B cell (primary cell): Measurements from ENCODE around the gene FHIT. TPM values are rescaled to one million over a fixed set of nuclear protein-coding genes. Genes with fewer than 3 reads are reported as not detected.

Source experiments
- ATAC-seq: fragments of 200-7000 bp; cut with Tn5 transposase; one replicate; pipeline ENCODE4 v1.10.0; 2021; ENCODE audit warnings: low read depth, mild to moderate bottlenecking, moderate number of reproducible peaks, moderate library complexity
- CTCF ChIA-PET: fragments of 350-600 bp; sonication (Branson Sonifier 250); formaldehyde crosslinking; loops from one replicate; lab custom pipeline; 2021; ENCODE audit warnings: antibody characterized with exemption, inconsistent platforms; lab: Charles Lee
- POLR2A ChIA-PET: fragments of 350-600 bp; sonication (Branson Sonifier 250); formaldehyde crosslinking; loops from one replicate; lab custom pipeline; 2021; ENCODE audit warnings: antibody characterized with exemption; lab: Charles Lee
- DNase-seq: peaks from one replicate; pipeline ENCODE4 v3.0.0; 2013
- H2AFZ ChIP-seq: 2 replicates; pipeline ENCODE4 v1.6.1; 2012; ENCODE audit warnings: mild to moderate bottlenecking, low read depth, low read length; ENCODE audit not compliant: insufficient read depth, poor library complexity, severe bottlenecking
- H3K27ac ChIP-seq, 2 donors: 1 replicate in 1 of 2; 2 replicates in 1 of 2; pipeline ENCODE4 v1.5.1; 2012 to 2013; ENCODE audit warnings: low read length in 2 of 2, mild to moderate bottlenecking in 2 of 2, moderate library complexity in 1 of 2
- H3K27me3 ChIP-seq, 4 experiments: fragments of 200-600 bp in 1 of 4; sonication (generic) in 1 of 4; replicated peaks in 1 of 4; 1 replicate in 2 of 4; 2 replicates in 2 of 4; pipeline versions ENCODE4 v1.6.1 to v1.7.0; 2013 to 2016; ENCODE audit warnings: low read length in 3 of 4, mild to moderate bottlenecking in 2 of 4, mixed read lengths in 1 of 4, moderate library complexity in 1 of 4; ENCODE audit not compliant: insufficient read depth in 4 of 4, control insufficient read depth in 3 of 4; ENCODE audit errors: control extremely low read depth in 1 of 4
- H3K36me3 ChIP-seq, 2 experiments: replicated peaks in 1 of 2; 1 replicate in 1 of 2; 2 replicates in 1 of 2; pipeline versions ENCODE4 v1.6.1 to v1.7.1; 2013; ENCODE audit warnings: low read length in 1 of 2; ENCODE audit not compliant: insufficient read depth in 2 of 2, control insufficient read depth in 1 of 2; ENCODE audit errors: control extremely low read depth in 1 of 2, extremely low read depth in 1 of 2
- H3K4me1 ChIP-seq, 2 donors: fragments of 200-600 bp in 1 of 2; sonication (generic) in 1 of 2; 1 replicate in 1 of 2; 2 replicates in 1 of 2; pipeline versions ENCODE4 v1.5.1 to v1.6.1; 2013 to 2017; ENCODE audit warnings: low read length in 2 of 2; ENCODE audit not compliant: control insufficient read depth in 2 of 2, insufficient read depth in 2 of 2
- H3K4me2 ChIP-seq: replicated peaks from 2 replicates; pipeline ENCODE3; 2012; ENCODE audit warnings: mild to moderate bottlenecking, low read depth, low read length; ENCODE audit not compliant: poor library complexity, severe bottlenecking
- H3K4me3 ChIP-seq, 5 experiments: fragments of 200-600 bp in 1 of 5; sonication (generic) in 1 of 5; 1 replicate in 3 of 5; 2 replicates in 2 of 5; pipeline versions ENCODE4 v1.5.1 to v1.7.0; 2011 to 2016; ENCODE audit warnings: low read length in 4 of 5, mild to moderate bottlenecking in 4 of 5, low read depth in 2 of 5, control low read depth in 1 of 5, moderate library complexity in 1 of 5; ENCODE audit not compliant: insufficient read depth in 1 of 5; ENCODE audit errors: control extremely low read depth in 1 of 5, extremely low read depth in 1 of 5
- H3K79me2 ChIP-seq: fragments of 200-600 bp; sonication (generic); one replicate; pipeline ENCODE4 v1.6.0; 2016; ENCODE audit warnings: low read length; ENCODE audit not compliant: control insufficient read depth, insufficient read depth
- H3K9ac ChIP-seq: fragments of 200-600 bp; sonication (generic); 2 replicates; pipeline ENCODE4 v1.6.1; 2017; ENCODE audit warnings: mild to moderate bottlenecking, low read length, moderate library complexity
- H3K9me3 ChIP-seq, 3 donors: one replicate each; pipeline versions ENCODE4 v1.6.1 to v1.7.1; 2013; ENCODE audit warnings: low read length in 2 of 3; ENCODE audit not compliant: control insufficient read depth in 2 of 3, insufficient read depth in 1 of 3; ENCODE audit errors: control extremely low read depth in 1 of 3
- H4K20me1 ChIP-seq: 2 replicates; pipeline ENCODE4 v1.6.0; 2012; ENCODE audit warnings: mild to moderate bottlenecking, low read length; ENCODE audit not compliant: insufficient read depth, control insufficient read depth, poor library complexity, severe bottlenecking
- H3K27ac Mint-ChIP-seq: one replicate; pipeline ENCODE4 v1.8.0; 2021; ENCODE audit warnings: mixed read lengths
- H3K27me3 Mint-ChIP-seq: one replicate; pipeline ENCODE4 v1.8.0; 2021; ENCODE audit warnings: mixed read lengths
- H3K4me1 Mint-ChIP-seq: one replicate; pipeline ENCODE4 v1.8.0; 2021; ENCODE audit warnings: mixed read lengths
- H3K4me3 Mint-ChIP-seq: one replicate; pipeline ENCODE4 v1.8.0; 2021; ENCODE audit warnings: mixed read lengths
- H3K9me3 Mint-ChIP-seq: one replicate; pipeline ENCODE4 v1.8.0; 2022; ENCODE audit warnings: mixed read lengths; ENCODE audit not compliant: insufficient read depth
- EZH2 ChIP-seq: IDR thresholded peaks from 2 replicates; pipeline ENCODE4 v1.6.1; 2012; ENCODE audit warnings: borderline replicate concordance, low read depth, mild to moderate bottlenecking, moderate library complexity, low read length; ENCODE audit not compliant: insufficient read depth, poor library complexity, severe bottlenecking
- WGBS: methylation state at CpG from one replicate; pipeline ENCODE4 v1.1.5; 2013; ENCODE audit warnings: missing lambda C conversion rate; ENCODE audit not compliant: insufficient coverage; 5-methylcytosine and 5-hydroxymethylcytosine counted together
- intact Hi-C: fragments of 100-400 bp; cut with micrococcal nuclease; formaldehyde crosslinking; loops from one replicate; pipeline ENCODE4 v1.10.0; 2022
- polyA plus RNA-seq: library from polyadenylated mRNA; depleted of rRNA; stranded (reverse); fragments of >200 nt; gene quantifications from 2 replicates; pipeline ENCODE4 v1.2.3, GENCODE V29; 2012
- total RNA-seq, 2 donors: library from RNA; stranded (reverse); fragments of 120-200 nt in 1 of 2; gene quantifications; 1 replicate in 1 of 2; 2 replicates in 1 of 2; pipeline versions ENCODE4 v1.2.3 to v1.2.4, GENCODE V29; 2013 to 2022
- TF ChIP-seq, protein P1 (sequence below): fragments of 200-600 bp; IDR thresholded peaks from one replicate; pipeline ENCODE4 v1.8.0; 2022; ENCODE audit warnings: antibody characterized with exemption, mild to moderate bottlenecking

The FHIT gene
- total and polyA plus RNA-seq, 2 donors (not counting 1 experiment from before 2014, with no cell fraction given) = 1.7 to 7.8 TPM

DNA sequence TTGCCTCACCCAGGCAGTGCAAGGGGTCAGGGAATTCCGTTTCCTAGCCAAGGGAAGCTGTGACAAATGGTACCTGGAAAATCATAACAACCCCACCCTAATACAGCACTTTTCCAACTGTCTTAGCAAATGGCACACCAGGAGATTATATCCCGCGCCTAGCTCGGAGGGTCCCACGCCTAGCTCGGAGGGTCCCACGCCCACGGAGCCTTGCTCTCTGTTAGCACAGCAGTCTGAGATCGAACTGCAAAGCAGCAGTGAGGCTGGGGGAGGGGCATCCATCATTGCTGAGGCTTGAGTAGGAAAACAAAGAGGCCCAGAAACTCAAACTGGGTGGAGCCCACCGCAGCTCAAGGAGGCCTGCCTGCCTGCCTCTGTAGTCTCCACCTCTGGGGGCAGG is 208.1 kb downstream of the FHIT start:
- ChIA-PET CTCF (no interaction called here), POLR2A (no interaction called here)
- H3K27me3 Mint-ChIP-seq = no peaks in the 10 kb centered on the region
- Histone ChIP-seq H3K4me3 (no peak overlapping the region), H3K4me2 (no peak overlapping the region), H3K79me2 (no peaks in the 10 kb centered on the region), H3K27ac (no peak overlapping the region), H3K27me3 (no peaks in the 10 kb centered on the region), H2AFZ (no peak overlapping the region), H3K36me3 (no peaks in the 10 kb centered on the region), H4K20me1 (no peaks in the 10 kb centered on the region), H3K9ac (no peak overlapping the region), H3K9me3 (peaks cover 1 to 23% (median 5%) of the 10 kb centered on the region in 3 donors), H3K4me1 (no peaks in the 10 kb centered on the region)
- 92% methylated on average over 10 of the region's 10 CpGs for WGBS
- peaks cover 5% of the 10 kb centered on the region for H3K9me3 Mint-ChIP-seq
- H3K27ac Mint-ChIP-seq = no peak overlapping the region
- TF ChIP-seq, protein P1, sequence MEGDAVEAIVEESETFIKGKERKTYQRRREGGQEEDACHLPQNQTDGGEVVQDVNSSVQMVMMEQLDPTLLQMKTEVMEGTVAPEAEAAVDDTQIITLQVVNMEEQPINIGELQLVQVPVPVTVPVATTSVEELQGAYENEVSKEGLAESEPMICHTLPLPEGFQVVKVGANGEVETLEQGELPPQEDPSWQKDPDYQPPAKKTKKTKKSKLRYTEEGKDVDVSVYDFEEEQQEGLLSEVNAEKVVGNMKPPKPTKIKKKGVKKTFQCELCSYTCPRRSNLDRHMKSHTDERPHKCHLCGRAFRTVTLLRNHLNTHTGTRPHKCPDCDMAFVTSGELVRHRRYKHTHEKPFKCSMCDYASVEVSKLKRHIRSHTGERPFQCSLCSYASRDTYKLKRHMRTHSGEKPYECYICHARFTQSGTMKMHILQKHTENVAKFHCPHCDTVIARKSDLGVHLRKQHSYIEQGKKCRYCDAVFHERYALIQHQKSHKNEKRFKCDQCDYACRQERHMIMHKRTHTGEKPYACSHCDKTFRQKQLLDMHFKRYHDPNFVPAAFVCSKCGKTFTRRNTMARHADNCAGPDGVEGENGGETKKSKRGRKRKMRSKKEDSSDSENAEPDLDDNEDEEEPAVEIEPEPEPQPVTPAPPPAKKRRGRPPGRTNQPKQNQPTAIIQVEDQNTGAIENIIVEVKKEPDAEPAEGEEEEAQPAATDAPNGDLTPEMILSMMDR = no peak
- no peak for TF ChIP-seq EZH2
- H3K4me3 Mint-ChIP-seq = no peak overlapping the region
- no peak for ATAC-seq
- intact Hi-C loops = no loop called here
- no peak for DNase-seq
- no peaks in the 10 kb centered on the region for H3K4me1 Mint-ChIP-seq

DNA sequence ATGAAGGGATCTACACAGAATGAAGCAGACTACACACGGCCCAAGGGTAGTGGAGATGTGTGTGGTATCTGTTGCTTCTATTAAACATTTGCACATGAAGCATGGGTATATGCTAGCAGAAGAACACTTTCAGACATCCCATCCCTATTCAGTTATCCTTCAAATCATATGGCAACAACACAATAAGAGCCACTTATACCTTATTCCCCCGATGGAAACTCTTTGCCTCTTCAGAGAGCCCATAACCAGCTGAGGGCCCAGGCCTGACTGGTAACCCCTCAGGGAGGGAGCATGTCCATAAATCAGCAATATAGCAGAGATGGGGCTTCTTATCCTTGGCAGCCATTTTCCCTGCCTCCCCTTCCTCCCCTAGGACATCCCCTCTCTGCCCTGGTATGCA is 210.6 kb downstream of the FHIT start:
- Histone ChIP-seq H3K79me2 (no peaks in the 10 kb centered on the region), H3K4me1 (no peaks in the 10 kb centered on the region), H3K9ac (no peak overlapping the region), H3K9me3 (peaks cover 1 to 27% (median 5%) of the 10 kb centered on the region in 3 donors), H2AFZ (no peak overlapping the region), H3K4me2 (no peak overlapping the region), H3K36me3 (no peaks in the 10 kb centered on the region), H4K20me1 (no peaks in the 10 kb centered on the region), H3K27ac (no peak overlapping the region), H3K4me3 (no peak overlapping the region), H3K27me3 (no peaks in the 10 kb centered on the region)
- Mint-ChIP-seq H3K27me3 (no peaks in the 10 kb centered on the region), H3K4me1 (no peaks in the 10 kb centered on the region), H3K9me3 (no peaks in the 10 kb centered on the region), H3K4me3 (no peak overlapping the region), H3K27ac (no peak overlapping the region)
- POLR2A ChIA-PET = no interaction called here
- TF ChIP-seq, protein P1 = no peak
- TF ChIP-seq EZH2 = no peak
- whole genome bisulfite sequencing = 100% methylated on average over 1 of the region's 2 CpGs
- intact Hi-C loops = no loop called here
- no peak for ATAC-seq
- DNase-seq = no peak
- CTCF ChIA-PET = no interaction called here
